GM19372 (cell line): Measurements from ENCODE around the gene HOXD3.

Source experiments
- ATAC-seq: cut with Tn5 transposase; IDR thresholded peaks from one replicate; pipeline ENCODE4 v1.9.1; 2021; ENCODE audit warnings: mild to moderate bottlenecking, low read depth, moderate library complexity; ENCODE audit not compliant: unreplicated experiment

Gene HOXD3

GRCh38 chr2:176161825-176162626 lies 4.9 kb downstream of the HOXD3 start:
- ATAC-seq, result no peak

GRCh38 chr2:176162911-176163671 lies 6.0 kb downstream of the HOXD3 start:
- ATAC-seq, result no peak

- no peak for ATAC-seq
Measured at GRCh38 chr2:176163672-176164056, 6.6 kb downstream of the HOXD3 start.

- no peak for ATAC-seq
Measured at GRCh38 chr2:176164201-176164600, 7.1 kb downstream of the HOXD3 start.

- ATAC-seq, result no peak
Measured at GRCh38 chr2:176164611-176165369, 7.7 kb downstream of the HOXD3 start.

- no peak for ATAC-seq
Measured at GRCh38 chr2:176165370-176166050, 8.4 kb downstream of the HOXD3 start.

GRCh38 chr2:176166272-176166671 lies 9.2 kb downstream of the HOXD3 start:
- ATAC-seq, result no peak

GRCh38 chr2:176167398-176167797 lies 10.3 kb downstream of the HOXD3 start:
- no peak for ATAC-seq

- ATAC-seq, result no peak
Measured at GRCh38 chr2:176169181-176169580, 12.1 kb downstream of the HOXD3 start.

- no peak for ATAC-seq
Measured at GRCh38 chr2:176169711-176170110, 12.6 kb downstream of the HOXD3 start.

GRCh38 chr2:176170602-176171305 lies 13.6 kb downstream of the HOXD3 start:
- no peak for ATAC-seq

- no peak for ATAC-seq
Measured at GRCh38 chr2:176171351-176172006, 14.4 kb downstream of the HOXD3 start.

GRCh38 chr2:176172007-176172894 lies 15.1 kb downstream of the HOXD3 start:
- no peak for ATAC-seq

- no peak for ATAC-seq
Measured at GRCh38 chr2:176172895-176173566, 15.9 kb downstream of the HOXD3 start.

GRCh38 chr2:176173567-176174381 lies 16.7 kb downstream of the HOXD3 start:
- ATAC-seq, result no peak

GRCh38 chr2:176174382-176174823 lies 17.3 kb downstream of the HOXD3 start:
- ATAC-seq, result no peak
